Progenitor cell of endocrine pancreas (in vitro differentiated cells): ENCODE data around the gene TMC7. TPM values are rescaled to one million over a fixed set of nuclear protein-coding genes. Genes with fewer than 3 reads are reported as not detected.

Source experiments
- DNase-seq: peaks from one replicate; pipeline ENCODE4 v3.0.0; 2021; ENCODE audit warnings: low spot score; ENCODE audit not compliant: unreplicated experiment
- H3K27ac Mint-ChIP-seq: 2 replicates; pipeline ENCODE4 v1.8.0; 2021; ENCODE audit warnings: mild to moderate bottlenecking, moderate library complexity, mixed read lengths
- H3K27me3 Mint-ChIP-seq: 2 replicates; pipeline ENCODE4 v1.8.0; 2021; ENCODE audit warnings: mixed read lengths
- H3K36me3 Mint-ChIP-seq: 2 replicates; pipeline ENCODE4 v1.8.0; 2022; ENCODE audit warnings: mixed read lengths; ENCODE audit not compliant: insufficient read depth
- H3K4me1 Mint-ChIP-seq: 2 replicates; pipeline ENCODE4 v1.8.0; 2021; ENCODE audit warnings: low read depth, mixed read lengths
- H3K4me3 Mint-ChIP-seq: 2 replicates; pipeline ENCODE4 v1.8.0; 2021; ENCODE audit warnings: low read depth, mild to moderate bottlenecking, moderate library complexity, mixed read lengths
- H3K9me3 Mint-ChIP-seq: 2 replicates; pipeline ENCODE4 v1.8.0; 2021; ENCODE audit warnings: low read depth, mixed read lengths
- total RNA-seq: library from RNA; stranded (reverse); gene quantifications from 2 replicates; pipeline ENCODE4 v1.2.1, GENCODE V29; 2021
- TF ChIP-seq, protein P1 (sequence below): fragments of 200-600 bp; sonication (generic); IDR thresholded peaks from one replicate; pipeline ENCODE4 v1.5.0; 2021; ENCODE audit warnings: antibody characterized with exemption, mild to moderate bottlenecking; ENCODE audit not compliant: unreplicated experiment

Gene TMC7
- total RNA-seq, 1 donor from 2014 or later = 4.8 TPM

DNA sequence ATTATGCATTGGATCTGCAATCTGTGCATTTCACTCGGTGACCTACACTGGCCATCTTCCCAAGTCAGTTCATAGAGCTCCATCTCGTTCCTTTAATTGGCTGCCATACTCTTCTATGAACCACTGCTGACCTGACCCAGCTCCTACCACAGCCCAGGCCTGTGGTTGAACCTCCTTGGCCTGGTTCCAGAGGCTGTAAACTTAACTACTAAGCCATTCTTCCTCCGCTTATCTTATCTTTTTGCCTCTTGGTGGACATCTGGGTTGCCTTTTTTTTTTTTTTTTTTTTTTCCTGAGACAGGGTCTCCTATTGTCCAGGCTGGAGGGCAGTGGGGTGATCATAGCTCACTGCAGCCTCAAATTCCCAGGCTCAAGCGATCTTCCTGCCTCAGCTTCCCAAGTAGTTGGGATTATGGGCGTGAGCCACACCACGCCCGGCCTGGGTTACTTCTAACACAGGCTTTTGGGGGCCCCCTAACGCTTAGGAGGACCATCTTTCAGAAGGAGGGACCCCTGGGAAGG lies 102.0 kb downstream of the TMC7 start:
- Mint-ChIP-seq H3K4me3 (no peak overlapping the region), H3K9me3 (no peaks in the 10 kb centered on the region), H3K4me1 (peaks cover 2% of the 10 kb centered on the region), H3K27me3 (peaks cover 15% of the 10 kb centered on the region), H3K27ac (no peak overlapping the region), H3K36me3 (peaks cover 16% of the 10 kb centered on the region)
- TF ChIP-seq, protein P1, sequence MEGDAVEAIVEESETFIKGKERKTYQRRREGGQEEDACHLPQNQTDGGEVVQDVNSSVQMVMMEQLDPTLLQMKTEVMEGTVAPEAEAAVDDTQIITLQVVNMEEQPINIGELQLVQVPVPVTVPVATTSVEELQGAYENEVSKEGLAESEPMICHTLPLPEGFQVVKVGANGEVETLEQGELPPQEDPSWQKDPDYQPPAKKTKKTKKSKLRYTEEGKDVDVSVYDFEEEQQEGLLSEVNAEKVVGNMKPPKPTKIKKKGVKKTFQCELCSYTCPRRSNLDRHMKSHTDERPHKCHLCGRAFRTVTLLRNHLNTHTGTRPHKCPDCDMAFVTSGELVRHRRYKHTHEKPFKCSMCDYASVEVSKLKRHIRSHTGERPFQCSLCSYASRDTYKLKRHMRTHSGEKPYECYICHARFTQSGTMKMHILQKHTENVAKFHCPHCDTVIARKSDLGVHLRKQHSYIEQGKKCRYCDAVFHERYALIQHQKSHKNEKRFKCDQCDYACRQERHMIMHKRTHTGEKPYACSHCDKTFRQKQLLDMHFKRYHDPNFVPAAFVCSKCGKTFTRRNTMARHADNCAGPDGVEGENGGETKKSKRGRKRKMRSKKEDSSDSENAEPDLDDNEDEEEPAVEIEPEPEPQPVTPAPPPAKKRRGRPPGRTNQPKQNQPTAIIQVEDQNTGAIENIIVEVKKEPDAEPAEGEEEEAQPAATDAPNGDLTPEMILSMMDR = no peak
- no peak for DNase-seq

DNA sequence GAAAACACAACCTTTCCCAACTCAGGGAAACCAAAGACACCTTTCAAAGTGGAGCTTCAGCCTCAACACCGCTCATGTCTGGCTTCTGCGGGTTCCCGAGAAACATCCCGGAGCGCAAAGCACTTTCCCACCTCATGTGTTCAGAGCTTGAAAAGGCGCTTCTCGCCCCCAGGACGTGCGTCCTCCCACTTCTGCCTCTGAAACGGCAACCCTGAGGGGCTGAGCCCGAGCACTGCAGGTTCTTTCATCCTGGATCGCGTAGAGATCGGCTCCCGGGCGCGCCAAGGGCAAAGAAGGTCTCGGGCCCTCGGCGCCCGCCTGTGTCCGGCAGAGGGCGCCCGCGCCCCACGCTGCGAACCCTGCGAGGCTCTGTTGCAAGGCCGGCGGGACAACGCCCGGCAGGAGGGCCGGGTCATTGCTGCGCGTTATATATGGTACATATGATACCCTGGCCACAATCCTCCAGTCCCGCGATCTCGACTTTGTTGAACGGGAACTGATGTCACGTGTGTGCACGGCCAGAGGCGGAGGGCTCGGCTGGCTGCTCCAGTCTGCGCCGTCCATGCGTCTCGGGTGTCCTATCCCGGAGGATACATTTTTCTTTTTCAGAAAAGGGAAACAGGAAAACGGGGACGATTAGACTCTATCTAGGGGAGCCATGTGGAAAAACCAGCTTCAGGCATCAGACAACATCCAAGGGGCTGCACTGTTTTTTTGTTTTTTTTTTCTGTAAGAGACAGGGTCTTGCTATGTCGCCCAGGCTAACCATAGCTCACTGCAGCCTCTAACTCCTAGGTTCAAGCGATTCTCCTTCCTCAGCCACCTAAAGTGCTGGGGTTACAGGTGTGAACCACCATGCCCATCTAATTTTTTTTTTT lies 102.8 kb downstream of the TMC7 start:
- H3K4me3 Mint-ChIP-seq = peak overlapping the region; percentile 57
- peaks cover 8% of the 10 kb centered on the region for H3K36me3 Mint-ChIP-seq
- H3K9me3 Mint-ChIP-seq = no peaks in the 10 kb centered on the region
- H3K27ac Mint-ChIP-seq = no peak overlapping the region
- peaks cover 2% of the 10 kb centered on the region for H3K4me1 Mint-ChIP-seq
- H3K27me3 Mint-ChIP-seq = peaks cover 16% of the 10 kb centered on the region
- TF ChIP-seq, protein P1 = peak; percentile 99
- peak; percentile 87 for DNase-seq

DNA sequence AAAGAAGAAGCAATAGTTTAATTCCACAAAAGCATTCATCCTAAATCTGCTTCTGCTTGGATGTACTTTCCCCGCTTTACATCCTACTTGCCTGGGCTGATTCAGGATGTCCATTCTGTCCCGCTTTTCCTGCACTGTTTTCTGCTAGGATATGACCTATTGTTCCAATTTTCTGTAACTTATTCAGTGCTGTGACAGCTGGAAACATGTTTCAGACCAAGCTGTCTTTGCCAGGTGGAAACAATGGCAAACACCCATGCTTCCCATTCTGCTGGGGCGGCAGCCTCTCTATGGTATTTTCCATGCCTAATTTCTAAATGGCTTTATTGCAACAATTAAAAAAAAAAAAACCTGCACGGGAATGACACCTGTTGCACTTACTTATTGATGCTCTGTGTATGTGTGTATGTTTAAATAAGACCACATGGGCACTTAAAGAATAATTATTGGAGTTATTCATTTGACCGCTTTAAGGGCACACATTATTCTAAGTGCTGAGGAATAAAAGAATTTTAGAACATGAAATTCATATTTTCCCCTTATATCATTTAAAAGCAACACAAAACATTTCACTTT lies 104.7 kb downstream of the TMC7 start:
- Mint-ChIP-seq H3K27ac (no peak overlapping the region), H3K4me3 (no peak overlapping the region), H3K9me3 (no peaks in the 10 kb centered on the region), H3K36me3 (no peaks in the 10 kb centered on the region), H3K4me1 (peaks cover 7% of the 10 kb centered on the region), H3K27me3 (peaks cover 16% of the 10 kb centered on the region)
- DNase-seq = no peak
- TF ChIP-seq, protein P1 = no peak

DNA sequence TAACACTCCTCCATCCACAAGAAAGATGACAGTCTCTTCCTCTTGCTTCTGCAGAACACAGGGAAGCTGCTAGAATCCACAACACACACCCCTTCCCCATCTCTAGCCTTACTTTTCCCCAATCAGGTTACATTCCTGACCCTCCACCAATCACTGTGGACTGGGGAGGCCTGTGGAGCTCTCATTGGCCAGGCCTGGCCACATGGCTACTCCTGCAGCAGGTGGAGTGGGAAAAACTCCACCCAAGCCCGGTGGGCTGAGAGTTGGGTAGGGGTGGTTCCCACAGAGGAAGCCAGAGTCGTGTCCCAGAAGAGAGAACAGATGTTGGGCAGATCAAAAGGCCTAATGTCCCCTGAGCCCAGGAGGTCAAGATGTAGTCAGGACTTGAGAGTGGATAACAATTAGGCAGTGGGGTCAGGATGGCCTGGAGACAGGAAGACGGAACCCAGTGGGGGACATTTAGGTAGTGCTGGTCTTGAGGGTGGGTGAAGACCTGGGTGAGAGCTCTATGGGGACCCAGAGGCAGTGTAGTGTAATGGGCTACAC lies 105.7 kb downstream of the TMC7 start:
- Mint-ChIP-seq H3K27me3 (peaks cover 16% of the 10 kb centered on the region), H3K36me3 (no peaks in the 10 kb centered on the region), H3K9me3 (no peaks in the 10 kb centered on the region), H3K4me1 (peaks cover 14% of the 10 kb centered on the region), H3K27ac (no peak overlapping the region), H3K4me3 (no peak overlapping the region)
- TF ChIP-seq, protein P1 = no peak
- DNase-seq = no peak

DNA sequence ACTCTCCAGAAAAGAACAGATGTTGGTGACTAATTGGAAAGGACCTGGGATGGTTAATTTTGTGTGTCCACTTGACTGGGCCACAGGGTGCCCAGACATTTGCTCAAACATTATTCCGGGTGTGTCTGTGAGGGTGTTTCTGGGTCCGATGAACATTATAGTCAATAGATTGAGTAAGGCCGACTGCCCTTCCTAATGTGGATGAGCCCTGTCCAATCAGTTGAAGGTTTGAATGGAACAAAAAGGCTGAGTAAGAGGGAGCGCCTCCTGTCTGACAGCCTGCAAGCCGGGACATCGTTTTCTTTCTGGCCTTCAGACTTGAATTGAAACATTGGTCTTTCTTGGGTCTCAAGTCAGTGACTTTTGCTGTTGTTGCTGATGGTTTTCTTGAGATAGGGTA lies 107.2 kb downstream of the TMC7 start:
- Mint-ChIP-seq H3K4me3 (no peak overlapping the region), H3K36me3 (no peaks in the 10 kb centered on the region), H3K27me3 (peaks cover 13% of the 10 kb centered on the region), H3K4me1 (peaks cover 17% of the 10 kb centered on the region), H3K27ac (no peak overlapping the region), H3K9me3 (no peaks in the 10 kb centered on the region)
- TF ChIP-seq, protein P1 = no peak
- no peak for DNase-seq
